SJCRH30 (cell line): ENCODE data around the gene EN2. TPM values are rescaled to one million over a fixed set of nuclear protein-coding genes. Genes with fewer than 3 reads are reported as not detected.

Experiments used
- DNase-seq, 2 experiments: peaks; one replicate each; pipeline ENCODE4 v3.0.0-alpha.2; 2015 to 2020
- H3K27ac ChIP-seq: fragments of 250-450 bp; sonication (Bioruptor Pico); 2 replicates; pipeline ENCODE4 v1.5.1; 2020; ENCODE audit warnings: mild to moderate bottlenecking, moderate library complexity
- H3K27me3 ChIP-seq: fragments of 250-450 bp; sonication (Bioruptor Pico); 2 replicates; pipeline ENCODE4 v1.5.1; 2020; ENCODE audit warnings: mild to moderate bottlenecking, moderate library complexity
- H3K36me3 ChIP-seq: fragments of 250-450 bp; sonication (Bioruptor Pico); 2 replicates; pipeline ENCODE4 v1.5.1; 2020; ENCODE audit warnings: mild to moderate bottlenecking, moderate library complexity
- H3K4me1 ChIP-seq: fragments of 250-450 bp; sonication (Bioruptor Pico); 2 replicates; pipeline ENCODE4 v1.5.1; 2020; ENCODE audit warnings: mild to moderate bottlenecking, moderate library complexity
- H3K4me3 ChIP-seq: fragments of 250-450 bp; sonication (Bioruptor Pico); 2 replicates; pipeline ENCODE4 v1.5.1; 2020; ENCODE audit warnings: mild to moderate bottlenecking, moderate library complexity
- H3K9me3 ChIP-seq: fragments of 250-450 bp; sonication (Bioruptor Pico); replicated peaks from 2 replicates; pipeline ENCODE4 v1.5.1; 2020; ENCODE audit warnings: mild to moderate bottlenecking, moderate library complexity
- total RNA-seq: library from RNA; depleted of rRNA; stranded (reverse); fragments of >200 nt; shearing (Covaris generic); gene quantifications from 2 replicates; pipeline ENCODE4 v1.2.3, GENCODE V29; 2014

EN2 gene
- total RNA-seq, 1 experiment from 2014 or later = 0.61 TPM

GRCh38 chr7:155422151-155422550 is 35.8 kb upstream of the EN2 start:
- Histone ChIP-seq H3K27me3 (peaks cover 21% of the 10 kb centered on the region), H3K4me3 (no peak overlapping the region), H3K4me1 (no peaks in the 10 kb centered on the region), H3K36me3 (no peaks in the 10 kb centered on the region), H3K9me3 (no peaks in the 10 kb centered on the region), H3K27ac (no peak overlapping the region)
- DNase-seq = no peak

- Histone ChIP-seq H3K36me3 (no peaks in the 10 kb centered on the region), H3K9me3 (no peaks in the 10 kb centered on the region), H3K27me3 (peaks cover 20% of the 10 kb centered on the region), H3K27ac (no peak overlapping the region), H3K4me3 (no peak overlapping the region), H3K4me1 (no peaks in the 10 kb centered on the region)
- DNase-seq = no peak
These were observed 35.2 kb upstream of the EN2 start for GRCh38 chr7:155422599-155423336.

DNA sequence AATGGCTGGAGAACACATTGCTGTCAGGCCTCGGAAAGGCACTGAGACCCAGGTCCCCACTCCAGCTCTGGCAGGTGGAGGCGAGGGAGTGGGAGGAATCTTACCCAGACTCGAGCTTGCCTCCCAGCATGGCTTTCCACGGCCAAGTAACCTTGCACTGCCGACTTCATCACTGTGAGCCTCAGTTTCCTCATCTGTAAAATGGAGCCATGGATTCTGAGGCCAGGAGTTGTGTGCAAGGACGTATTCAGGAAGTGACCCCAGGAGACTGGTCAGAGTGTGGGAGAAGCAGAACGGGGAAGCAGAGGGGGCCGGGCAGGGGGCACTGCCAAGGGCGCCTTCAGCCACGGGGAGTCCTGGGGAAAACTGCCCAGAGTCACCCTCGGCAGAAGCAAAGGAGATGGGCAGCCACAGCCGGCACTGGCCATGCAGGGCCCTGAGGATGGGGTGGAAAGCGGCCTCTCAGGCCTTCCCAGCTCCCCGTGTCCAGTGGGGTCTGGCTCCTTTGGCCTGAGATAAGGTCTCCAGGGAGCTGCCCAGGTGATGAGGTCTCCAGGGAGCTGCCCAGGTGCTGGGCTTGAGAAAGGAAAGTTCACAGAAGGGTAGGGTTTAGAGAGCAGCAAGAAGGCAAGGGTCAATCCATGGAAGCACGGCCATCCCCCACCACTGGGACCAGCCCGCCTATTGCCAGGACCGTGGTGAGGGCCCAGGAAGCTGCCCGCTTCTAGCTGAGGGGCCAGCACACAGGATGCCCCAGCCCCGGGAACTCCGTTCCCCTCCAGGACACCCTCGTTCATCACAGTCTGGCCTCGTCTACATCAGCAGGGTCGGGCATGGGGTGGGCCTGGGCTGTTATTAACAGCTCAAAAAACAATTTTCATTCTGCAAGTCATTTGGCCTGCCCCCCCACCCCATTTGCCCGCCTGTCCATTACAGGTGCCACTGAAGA is 34.3 kb upstream of the EN2 start:
- Histone ChIP-seq H3K27me3 (peaks cover 22% of the 10 kb centered on the region), H3K4me3 (no peak overlapping the region), H3K4me1 (no peaks in the 10 kb centered on the region), H3K9me3 (no peaks in the 10 kb centered on the region), H3K27ac (no peak overlapping the region), H3K36me3 (no peaks in the 10 kb centered on the region)
- no peak for DNase-seq

DNA sequence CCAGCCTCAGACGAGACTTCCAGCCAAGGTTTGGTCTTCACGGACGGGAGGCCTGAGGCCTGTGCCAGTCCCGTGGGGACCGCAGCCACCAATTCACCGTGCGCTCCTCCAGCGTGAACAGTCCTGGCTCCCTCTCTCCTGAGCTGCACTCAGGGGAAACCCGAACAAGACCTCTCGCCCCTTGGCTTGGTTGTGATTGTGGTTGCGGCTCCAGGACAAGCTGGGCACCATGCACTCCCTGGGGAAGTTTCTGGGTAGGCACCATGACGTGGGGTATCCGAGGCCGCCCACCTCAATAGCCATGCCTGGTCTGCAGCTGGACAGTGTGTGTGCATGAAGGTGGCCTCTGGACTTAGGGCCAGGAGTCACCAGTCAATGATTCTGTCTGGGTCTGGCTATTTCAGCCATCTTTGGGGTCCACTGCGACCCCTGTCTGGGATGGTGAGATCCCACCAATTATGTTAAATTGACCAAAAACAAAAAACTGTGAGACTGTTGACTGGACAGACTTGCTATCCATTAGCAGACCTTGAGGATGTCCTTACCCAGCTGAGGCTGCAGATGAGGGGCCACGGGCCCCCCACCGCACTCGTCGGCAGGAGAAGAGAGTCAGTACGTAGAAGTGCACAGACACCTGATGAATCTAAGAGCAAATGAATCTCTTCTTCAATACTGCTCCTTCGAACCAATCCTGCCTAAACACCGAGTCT is 33.5 kb upstream of the EN2 start:
- Histone ChIP-seq H3K4me3 (no peak overlapping the region), H3K27ac (no peak overlapping the region), H3K4me1 (no peaks in the 10 kb centered on the region), H3K36me3 (no peaks in the 10 kb centered on the region), H3K9me3 (no peaks in the 10 kb centered on the region), H3K27me3 (peaks cover 25% of the 10 kb centered on the region)
- DNase-seq = no peak

DNA sequence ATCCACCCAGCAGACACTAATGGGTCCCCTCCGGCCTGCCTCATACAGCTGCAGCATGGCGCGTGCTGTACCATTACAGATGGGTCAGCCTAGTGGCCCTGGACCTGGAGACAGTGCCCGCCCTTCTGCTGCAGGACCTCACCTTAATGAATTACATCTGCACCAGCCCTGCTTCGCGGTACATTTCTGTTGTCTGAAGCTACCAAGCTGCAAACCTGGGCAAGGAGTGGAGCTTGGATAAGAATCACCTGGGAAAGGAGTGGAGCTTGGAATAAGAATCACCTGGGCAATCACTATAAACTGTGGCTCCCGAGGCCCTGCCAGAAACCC is 33.0 kb upstream of the EN2 start:
- Histone ChIP-seq H3K27me3 (peaks cover 21% of the 10 kb centered on the region), H3K4me3 (no peak overlapping the region)

DNA sequence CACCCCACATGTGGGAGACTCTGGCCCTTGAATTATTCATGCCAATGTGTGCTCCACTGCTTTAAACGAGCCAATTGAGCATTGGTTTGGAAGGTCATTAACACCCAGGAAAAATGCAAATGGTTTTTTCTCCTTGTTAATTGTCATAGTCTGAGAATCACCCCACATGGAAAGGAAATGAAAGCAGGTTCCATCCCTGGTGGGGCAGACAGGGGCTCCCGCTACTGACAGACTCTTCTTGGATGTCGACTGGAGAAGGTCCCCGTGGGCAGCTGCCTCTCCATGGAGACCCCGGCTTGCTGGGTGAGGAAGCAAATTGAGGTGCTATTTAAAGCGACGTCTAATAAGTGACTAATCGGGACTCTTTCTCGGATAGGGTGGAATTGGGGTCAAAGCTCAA is 32.0 kb upstream of the EN2 start:
- no peak overlapping the region for H3K27ac ChIP-seq
- no peaks in the 10 kb centered on the region for H3K9me3 ChIP-seq
- DNase-seq = no peak
- no peaks in the 10 kb centered on the region for H3K36me3 ChIP-seq
- H3K27me3 ChIP-seq = peaks cover 23% of the 10 kb centered on the region
- H3K4me1 ChIP-seq = no peaks in the 10 kb centered on the region
- H3K4me3 ChIP-seq = no peak overlapping the region

More for the DNA sequence above, 33.0 kb upstream of the EN2 start:
- DNase-seq = no peak
- no peaks in the 10 kb centered on the region for H3K36me3 ChIP-seq
- no peaks in the 10 kb centered on the region for H3K9me3 ChIP-seq
- H3K27ac ChIP-seq = no peak overlapping the region
- H3K4me1 ChIP-seq = no peaks in the 10 kb centered on the region

- H3K27me3 ChIP-seq = peaks cover 28% of the 10 kb centered on the region
- H3K4me1 ChIP-seq = no peaks in the 10 kb centered on the region
- no peaks in the 10 kb centered on the region for H3K9me3 ChIP-seq
- no peak overlapping the region for H3K4me3 ChIP-seq
- H3K27ac ChIP-seq = no peak overlapping the region
- no peaks in the 10 kb centered on the region for H3K36me3 ChIP-seq
- no peak for DNase-seq
These were observed 31.2 kb upstream of the EN2 start for GRCh38 chr7:155426543-155427410.

- Histone ChIP-seq H3K4me1 (no peaks in the 10 kb centered on the region), H3K9me3 (no peaks in the 10 kb centered on the region), H3K27me3 (peaks cover 31% of the 10 kb centered on the region), H3K36me3 (no peaks in the 10 kb centered on the region), H3K4me3 (no peak overlapping the region), H3K27ac (no peak overlapping the region)
- DNase-seq = no peak
These were observed 30.4 kb upstream of the EN2 start for GRCh38 chr7:155427411-155428038.

DNA sequence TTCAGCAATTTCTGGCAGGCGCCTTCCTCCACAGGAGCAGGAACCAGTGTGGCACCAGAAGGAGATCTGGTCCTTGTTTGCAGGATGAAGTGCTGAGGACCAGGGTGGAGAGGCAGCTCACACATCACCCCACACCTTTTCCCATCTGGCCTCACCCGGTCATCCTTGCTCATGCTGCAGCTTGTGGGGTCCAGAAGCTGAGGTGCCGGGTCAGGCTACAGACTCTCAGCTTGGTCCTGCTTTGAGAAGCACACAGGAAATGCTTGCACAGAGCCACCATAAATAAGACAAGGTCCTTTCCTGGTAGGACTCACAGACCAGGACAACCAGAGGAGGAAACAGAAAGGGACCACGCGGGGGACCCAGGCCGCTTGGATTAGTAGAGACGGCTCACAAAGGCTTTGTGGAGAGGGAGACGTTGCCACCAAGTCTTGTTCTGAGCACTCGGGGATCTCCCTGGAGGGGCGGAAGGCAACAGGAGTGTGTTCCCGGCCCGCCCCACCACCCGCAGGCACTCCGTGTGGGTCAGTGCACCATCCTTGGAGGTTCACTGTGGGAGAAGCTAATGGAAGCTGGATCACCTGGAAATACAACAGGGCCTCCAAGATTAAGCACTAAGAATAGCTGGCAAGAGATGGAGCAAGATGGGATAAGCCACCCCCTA is 29.6 kb upstream of the EN2 start:
- Histone ChIP-seq H3K27ac (no peak overlapping the region), H3K9me3 (no peaks in the 10 kb centered on the region), H3K4me3 (no peak overlapping the region), H3K27me3 (peaks cover 33% of the 10 kb centered on the region), H3K36me3 (no peaks in the 10 kb centered on the region), H3K4me1 (no peaks in the 10 kb centered on the region)
- no peak for DNase-seq

DNA sequence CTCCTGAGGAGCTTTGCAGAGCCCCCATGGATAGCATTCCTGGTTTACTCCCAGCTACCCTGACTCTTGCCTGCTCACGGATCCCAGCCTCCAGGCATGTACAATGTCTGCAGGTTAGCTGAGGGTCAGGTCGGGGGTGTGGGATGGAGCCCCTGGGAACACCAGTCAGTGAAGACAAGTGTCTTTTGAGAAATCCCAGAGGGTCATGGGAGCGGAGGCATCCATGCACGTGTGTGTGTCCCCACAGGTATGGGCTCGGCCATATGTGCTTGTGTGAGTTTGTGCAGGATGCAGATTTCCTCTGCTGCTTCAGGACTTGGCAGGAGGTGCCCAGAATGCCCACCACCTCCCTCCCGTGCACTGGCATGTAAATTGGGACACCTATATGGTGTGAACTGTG is 28.3 kb upstream of the EN2 start:
- no peak overlapping the region for H3K4me3 ChIP-seq
- H3K27me3 ChIP-seq = peaks cover 29% of the 10 kb centered on the region
- no peaks in the 10 kb centered on the region for H3K9me3 ChIP-seq
- no peak overlapping the region for H3K27ac ChIP-seq
- H3K4me1 ChIP-seq = no peaks in the 10 kb centered on the region
- no peak for DNase-seq
- H3K36me3 ChIP-seq = no peaks in the 10 kb centered on the region

DNA sequence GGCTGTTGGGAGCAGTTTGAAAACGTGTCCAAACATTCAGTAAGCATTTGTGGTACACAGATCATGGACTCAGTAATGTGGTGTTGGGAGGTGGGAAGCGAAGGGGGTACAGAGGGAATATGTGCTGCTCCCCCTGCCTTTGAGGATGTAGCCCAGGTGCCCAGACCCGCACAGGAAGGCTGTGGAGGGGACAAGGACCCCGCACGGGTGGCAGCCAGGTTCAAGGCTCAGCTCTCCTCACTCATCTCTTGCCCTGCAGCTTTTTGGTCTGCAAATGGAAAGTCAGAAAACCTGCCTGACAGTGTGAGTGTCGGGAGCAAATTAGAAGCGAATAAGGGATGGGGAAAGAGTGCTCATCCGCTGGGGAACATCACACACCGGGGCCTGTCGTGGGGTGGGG is 27.3 kb upstream of the EN2 start:
- peaks cover 26% of the 10 kb centered on the region for H3K27me3 ChIP-seq
- H3K4me3 ChIP-seq = no peak overlapping the region
- DNase-seq = no peak

GRCh38 chr7:155431231-155431630 is 26.7 kb upstream of the EN2 start:
- no peak overlapping the region for H3K4me3 ChIP-seq
- no peaks in the 10 kb centered on the region for H3K4me1 ChIP-seq
- H3K36me3 ChIP-seq = no peaks in the 10 kb centered on the region
- H3K27me3 ChIP-seq = peaks cover 26% of the 10 kb centered on the region
- no peak for DNase-seq
- no peaks in the 10 kb centered on the region for H3K9me3 ChIP-seq
- no peak overlapping the region for H3K27ac ChIP-seq

More for the DNA sequence above, 27.3 kb upstream of the EN2 start:
- H3K9me3 ChIP-seq = no peaks in the 10 kb centered on the region
- no peaks in the 10 kb centered on the region for H3K36me3 ChIP-seq
- H3K4me1 ChIP-seq = no peaks in the 10 kb centered on the region
- H3K27ac ChIP-seq = no peak overlapping the region

- Histone ChIP-seq H3K36me3 (no peaks in the 10 kb centered on the region), H3K9me3 (no peaks in the 10 kb centered on the region), H3K27ac (no peak overlapping the region), H3K4me3 (no peak overlapping the region), H3K4me1 (no peaks in the 10 kb centered on the region), H3K27me3 (peaks cover 26% of the 10 kb centered on the region)
- no peak for DNase-seq
These were observed 26.2 kb upstream of the EN2 start for GRCh38 chr7:155431711-155432110.
